Retina (tissue), 1 donor: ENCODE measurements around the gene ZFHX3.

ENCODE experiments used
- DNase-seq: peaks from one replicate; pipeline ENCODE4 v3.0.0-alpha.2; 2016

ZFHX3 gene

DNA sequence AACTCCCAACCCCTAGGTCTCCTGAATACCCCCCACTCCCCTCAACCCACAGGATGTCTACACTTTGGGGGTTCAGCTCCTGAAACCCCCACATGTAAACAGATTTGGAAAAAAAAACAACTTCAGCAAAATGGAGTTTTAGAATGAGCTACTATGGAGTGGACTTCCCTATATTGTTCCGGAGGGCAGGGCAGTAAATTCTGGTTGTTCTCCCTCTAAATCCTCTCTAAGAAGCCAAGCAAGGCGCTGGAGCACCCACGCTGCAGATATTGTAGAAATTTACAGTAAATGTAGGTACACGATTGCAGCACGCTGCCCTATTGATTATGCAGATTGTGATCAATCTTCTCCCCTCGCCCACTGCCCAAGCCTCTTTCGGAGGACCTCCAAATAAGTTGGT, 8.5 kb upstream of the ZFHX3 start:
- no peak for DNase-seq

DNA sequence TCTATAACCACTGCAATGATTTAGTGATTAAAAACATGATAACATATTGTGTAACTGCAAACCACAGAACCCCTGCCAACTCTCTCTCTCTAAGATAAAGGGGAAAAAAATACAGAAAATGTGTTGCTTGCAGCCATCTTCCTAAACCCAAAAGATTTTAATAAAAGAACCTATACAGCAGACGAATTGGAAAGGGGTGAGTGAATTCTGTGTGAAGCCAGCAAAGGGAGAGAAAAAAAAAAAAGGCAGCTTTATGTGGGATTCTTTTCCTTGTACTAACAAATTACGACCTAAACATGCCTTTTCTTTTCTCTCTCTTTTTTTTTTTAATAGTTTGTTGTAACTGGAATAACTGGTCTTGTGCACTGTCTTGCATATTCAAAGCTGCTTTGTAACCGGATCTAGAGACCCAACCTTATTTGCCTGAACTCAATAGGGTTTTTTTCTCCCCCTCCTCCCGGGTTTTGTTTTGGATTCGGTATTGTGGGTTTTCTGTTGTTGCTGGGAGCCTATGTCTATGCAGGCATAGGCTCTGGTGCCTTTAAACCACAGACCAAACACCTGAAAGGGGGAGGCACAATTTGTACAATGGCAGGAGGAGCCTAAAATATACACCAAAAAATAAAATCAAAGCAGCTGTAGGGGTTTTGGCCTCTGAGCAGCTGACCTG, 7.0 kb upstream of the ZFHX3 start:
- DNase-seq = peak; percentile 27

DNA sequence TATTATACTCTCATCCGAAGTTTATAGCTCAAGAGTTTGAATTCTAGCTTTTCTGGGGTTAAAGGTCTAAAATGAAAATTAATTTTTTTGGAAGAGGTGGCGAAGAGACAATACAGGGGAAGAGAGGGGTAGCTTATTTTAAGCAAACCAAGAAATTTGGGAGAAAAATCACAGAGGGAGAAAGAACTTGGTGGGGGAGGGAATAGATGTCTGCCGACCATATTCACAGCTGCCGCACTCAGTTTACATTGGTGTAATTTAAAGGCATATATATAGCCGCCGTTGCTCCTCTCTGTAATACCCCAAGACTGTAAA, 6.5 kb upstream of the ZFHX3 start:
- DNase-seq = no peak

DNA sequence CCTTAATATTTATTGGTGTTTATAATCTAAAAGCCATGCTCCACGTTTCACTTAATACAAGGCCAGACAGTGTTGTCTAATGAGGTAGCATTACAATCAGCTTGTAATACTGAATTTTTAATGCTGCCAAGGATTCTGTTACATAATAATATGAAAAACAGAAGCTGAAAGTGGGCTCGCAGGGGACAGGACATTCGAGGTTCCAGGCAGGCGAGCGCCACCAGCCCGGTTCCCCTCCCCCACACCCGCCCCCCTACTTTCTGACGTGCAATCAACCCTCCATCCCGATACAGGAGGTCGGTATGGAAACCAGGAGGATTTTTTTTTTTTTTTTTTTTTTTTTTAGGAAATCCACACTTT, 6.2 kb upstream of the ZFHX3 start:
- DNase-seq = no peak

DNA sequence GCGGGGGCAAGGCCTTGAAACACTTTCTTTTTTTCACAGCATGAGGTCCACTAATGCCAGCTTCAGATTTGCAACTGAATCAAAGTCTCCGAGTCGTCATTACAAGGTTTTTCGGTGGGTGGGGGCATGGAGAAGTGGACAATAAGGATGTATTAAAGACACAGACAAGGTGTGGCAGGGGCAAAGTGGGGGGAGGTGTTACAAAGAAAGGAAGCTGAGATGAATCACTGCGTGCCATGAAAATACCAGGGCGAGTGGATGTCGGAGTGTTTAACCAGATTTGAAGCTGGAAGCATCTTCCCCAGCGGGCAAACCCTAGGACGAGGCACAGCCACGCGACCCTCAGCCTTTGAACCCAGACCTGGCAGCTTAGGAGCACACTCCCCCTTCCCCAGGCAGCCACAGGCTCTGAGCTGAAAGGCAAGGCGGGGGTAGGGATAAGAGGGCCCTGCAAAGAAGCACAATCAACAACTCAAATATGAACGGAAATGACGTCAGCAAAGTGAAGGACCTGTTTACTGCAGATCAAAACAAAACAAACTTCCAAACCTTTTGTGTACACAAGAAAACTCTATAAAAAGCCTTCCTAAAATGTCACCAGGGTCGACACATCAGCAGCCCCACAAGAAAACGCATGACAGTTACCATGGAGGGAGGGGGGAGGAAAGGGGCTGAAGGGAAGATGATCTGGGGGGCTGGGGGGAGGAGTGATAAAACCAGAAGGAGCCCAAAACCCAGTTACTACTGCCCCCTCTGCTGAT, 5.6 kb upstream of the ZFHX3 start:
- peak; percentile 66 for DNase-seq

DNA sequence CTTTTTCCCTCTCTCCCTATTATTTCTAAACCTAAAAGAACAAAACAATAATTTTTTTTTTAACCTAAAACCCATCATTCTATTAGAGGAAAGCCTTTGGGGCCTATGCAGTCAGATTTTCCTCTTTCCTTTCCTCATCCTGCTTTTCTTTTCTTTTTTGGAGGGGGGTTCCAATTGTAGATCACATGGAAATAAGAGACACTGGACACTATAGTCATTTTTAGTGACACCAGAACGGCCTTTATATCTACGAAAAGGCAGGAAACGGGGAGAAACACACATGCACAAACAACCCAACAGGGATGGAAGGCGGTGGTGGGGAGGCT, 5.1 kb upstream of the ZFHX3 start:
- no peak for DNase-seq

DNA sequence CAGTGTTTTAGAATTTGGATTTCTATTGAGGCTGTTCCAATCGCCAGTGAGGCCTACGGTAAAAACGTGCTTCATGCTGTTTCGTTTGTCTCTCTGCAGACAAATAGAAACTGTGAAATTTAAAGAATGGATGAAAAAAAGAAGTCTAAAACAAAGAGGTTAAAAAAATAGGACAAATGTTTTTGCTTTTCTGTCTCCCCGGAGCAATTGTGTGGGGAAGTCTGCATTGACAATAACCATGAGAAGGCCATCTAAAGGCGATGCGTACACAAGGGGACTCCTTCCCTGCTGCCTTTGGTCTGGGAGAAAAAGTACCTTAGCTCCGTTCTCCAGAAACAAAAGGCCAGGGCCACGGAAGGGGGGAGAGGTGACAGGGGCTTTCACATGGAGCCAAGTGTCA, 4.6 kb upstream of the ZFHX3 start:
- DNase-seq = peak; percentile 66

DNA sequence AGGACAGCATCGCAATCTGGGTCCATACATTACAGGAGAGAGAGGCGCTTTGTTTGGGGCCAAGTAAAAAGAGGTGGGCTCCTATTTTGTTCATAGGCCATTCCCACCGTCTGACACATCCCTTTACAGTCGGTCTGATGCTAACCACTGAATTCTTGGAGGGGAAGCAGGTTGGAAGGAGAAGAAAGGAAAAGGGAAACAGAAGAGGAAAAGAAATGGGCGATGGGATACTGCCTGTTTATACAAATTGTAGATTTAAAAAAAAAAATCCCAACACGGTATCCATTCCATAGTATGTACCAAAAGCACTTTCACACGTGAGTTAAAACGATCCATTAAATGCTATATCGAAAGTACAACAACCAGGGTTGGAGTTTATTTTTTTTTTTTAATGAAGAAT, 4.0 kb upstream of the ZFHX3 start:
- no peak for DNase-seq

DNA sequence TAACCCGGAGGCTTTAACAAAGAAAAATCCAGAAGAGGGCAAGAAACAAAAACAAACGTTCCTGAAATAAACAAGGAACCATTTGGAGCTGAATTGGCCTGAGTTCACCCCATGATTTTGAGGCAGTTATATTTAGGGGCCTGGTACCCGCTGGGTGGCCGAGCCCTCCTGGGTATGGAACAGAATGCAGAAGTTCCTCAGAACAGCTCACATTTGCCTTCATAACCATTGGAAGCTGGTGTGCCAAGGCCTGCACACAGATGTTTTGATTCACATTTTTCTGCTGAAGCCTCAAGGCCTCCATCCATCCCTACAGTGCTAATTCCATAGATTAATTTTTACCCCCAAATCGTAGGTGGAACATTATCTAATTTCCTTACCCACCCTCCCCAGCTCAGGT, 3.3 kb upstream of the ZFHX3 start:
- no peak for DNase-seq

DNA sequence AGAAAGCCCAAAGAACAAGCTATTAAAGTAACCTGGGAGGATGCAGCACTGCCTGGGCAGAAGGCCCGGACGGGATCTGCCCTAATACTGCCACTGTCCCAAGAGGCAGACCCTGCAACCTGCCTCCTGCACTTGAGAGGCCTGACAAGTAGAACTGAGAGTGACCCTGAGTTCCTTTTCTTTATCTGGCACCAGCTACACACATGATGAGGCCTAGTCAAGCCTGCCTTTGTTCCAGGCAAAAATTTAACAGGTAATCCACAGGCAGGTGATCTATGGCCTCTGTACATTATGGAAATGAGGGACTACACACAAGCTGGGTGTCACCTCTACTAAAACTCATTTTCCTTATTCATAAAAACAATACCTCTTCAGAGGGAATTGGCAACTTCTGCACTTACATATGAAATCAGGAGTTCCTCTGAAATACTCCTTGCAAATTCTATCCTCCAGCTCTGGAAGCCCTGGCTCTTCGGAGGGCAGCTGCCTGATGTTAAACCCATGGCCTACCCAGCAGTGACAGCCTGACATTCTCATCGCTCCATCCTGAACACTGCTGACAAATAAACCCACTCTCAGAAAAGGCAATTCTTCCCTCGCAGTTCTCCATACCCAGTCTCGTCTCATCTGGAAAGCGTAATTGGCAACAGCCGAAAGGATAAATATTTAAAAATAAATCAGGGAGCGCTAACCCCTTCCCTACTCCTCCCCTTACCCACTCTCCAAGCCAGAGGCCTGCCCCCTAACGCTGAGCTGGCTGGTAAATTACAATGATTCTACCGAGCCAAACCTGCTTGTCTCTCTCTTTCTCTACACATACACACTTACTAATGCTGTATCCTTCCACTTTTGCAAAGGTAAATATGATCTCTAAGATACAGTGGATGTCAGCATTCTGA, 2.5 kb upstream of the ZFHX3 start:
- peak; percentile 60 for DNase-seq

DNA sequence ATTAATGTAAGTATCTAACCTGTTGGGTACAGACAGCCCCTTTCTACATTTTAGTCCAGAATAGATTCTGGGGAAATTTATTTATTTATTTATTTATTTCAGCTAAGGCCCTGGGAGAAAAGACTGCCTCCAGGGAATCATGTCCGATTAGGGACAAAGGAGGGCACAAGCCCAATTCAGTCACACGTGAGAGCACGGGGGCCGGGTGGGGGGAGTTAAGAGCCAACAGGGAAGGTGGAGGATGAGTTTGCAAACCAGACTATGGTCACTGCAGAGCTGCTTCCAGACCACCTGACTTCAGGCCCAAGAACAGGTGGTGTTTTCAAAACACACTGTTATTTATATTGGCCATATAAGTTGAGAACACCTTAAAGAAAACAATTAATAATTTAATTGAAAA, 1.6 kb upstream of the ZFHX3 start:
- no peak for DNase-seq

DNA sequence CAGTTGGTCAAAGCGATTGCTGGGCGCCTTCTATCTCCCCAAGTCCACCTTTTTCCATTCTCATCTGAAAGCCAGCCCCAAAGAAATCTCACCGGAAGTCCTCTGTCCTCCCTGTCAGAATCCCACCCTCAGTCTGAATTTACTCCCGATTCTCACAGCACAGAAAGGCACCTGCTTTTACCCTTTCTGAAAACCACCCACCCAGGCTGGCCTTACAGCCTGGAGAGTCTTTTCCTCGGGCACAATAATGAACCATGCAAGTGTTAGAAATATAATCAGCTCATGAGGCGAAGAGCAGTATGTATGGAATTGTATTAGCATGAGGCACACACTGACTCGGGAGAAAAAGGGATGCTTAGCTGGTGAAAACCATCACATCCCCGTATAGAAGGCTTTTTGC, 1.2 kb upstream of the ZFHX3 start:
- DNase-seq = peak; percentile 52

DNA sequence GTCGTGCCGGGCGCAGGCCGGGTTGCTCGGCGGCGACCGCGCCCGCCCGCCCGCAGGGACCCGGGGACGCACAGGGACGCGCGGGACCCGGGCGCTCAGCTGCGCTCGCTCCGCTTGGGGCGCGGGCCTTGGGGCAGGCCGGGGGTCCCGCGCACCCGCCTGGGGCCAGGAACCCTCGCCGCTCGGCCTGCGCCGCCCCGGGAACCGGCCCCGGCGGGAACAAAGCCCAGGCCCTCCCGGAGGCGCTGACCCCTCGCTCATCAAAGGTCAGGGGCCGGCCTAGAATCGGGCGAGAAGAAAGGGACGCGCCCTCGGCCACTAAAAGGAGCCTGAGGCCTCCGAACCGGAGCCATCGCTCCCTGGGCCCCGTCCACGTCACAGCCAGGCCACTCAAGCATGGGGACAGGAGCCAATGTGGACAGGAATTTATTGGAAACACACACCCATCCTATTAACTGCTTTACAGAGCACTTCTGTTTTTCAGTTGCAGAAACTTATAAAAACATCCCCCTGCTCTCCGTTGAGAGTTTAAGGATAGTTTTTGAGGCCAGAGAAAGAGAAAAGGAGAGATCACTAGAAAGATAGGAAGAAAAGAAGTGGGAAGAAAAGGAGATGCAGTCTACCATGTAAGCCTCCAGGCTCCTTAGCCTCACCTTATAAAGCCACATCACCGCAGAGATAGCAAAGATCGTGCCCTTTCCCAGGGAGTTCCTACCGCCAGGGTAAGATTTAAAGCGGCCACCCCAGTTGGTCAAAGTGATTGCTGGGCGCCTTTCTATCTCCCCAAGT, 558 bp upstream of the ZFHX3 start:
- peak; percentile 68 for DNase-seq

DNA sequence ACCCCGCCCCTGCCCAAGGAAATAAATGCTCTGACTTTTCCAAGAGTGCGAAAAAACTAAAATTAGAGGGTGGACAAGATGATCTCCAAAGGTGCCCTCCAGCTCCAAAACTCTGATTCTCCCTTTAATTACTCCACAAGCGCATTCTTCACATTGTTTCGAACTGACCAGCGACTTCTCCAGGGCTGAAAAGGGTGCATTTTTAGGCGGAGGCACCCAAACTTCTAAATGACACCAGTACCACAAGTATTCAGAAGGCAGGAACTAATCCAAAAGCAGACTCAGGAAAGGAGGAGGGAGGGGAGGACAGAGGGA, 750 bp downstream of the ZFHX3 start:
- DNase-seq = no peak

DNA sequence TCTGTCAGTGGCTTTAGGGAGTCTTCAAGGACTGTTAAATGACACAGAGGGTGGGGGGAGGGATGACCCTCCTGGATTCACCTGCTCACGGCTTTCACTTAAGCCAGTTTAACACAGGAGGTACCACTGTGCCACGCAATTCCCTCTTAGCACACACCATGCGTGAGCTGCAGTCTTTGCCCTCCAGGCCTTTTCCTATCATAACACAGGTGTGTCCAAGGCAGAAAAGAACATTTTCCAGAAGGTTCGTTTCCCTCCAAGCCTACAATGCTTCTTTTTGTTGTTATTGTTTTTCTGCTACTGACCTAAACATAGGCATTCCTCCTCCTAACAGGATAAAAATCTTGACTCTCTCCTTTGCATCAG, 1.1 kb downstream of the ZFHX3 start:
- no peak for DNase-seq

DNA sequence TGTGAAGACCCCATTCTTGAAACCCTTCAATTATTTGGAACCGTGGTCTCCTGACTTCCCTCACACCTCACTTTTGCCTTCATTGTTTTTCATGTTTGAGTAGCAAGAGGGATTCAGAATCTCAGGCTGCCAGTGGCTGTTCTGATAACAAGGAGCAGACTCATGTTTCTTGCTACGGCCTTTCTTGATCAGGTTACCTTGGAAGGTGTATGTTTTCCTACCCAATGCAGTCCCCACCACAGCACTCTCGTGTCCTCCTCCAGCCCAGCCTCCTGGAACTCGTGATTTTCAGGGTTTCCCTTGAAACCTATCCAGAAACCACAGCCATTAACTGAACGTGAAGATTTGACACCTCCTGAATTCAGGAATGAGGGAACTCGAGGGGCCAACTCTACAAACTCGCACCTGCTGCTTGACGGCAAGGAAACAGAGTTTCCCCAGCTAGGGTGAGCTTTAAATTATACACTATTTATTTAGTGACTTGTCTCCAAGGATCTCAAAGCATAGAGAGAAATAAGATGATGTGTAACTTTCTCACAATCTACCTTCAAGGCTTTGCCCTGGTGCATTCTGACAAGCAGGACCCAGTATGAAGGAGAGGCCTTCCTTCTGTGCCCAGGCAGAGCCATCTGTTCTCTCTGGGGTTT, 1.6 kb downstream of the ZFHX3 start:
- no peak for DNase-seq

DNA sequence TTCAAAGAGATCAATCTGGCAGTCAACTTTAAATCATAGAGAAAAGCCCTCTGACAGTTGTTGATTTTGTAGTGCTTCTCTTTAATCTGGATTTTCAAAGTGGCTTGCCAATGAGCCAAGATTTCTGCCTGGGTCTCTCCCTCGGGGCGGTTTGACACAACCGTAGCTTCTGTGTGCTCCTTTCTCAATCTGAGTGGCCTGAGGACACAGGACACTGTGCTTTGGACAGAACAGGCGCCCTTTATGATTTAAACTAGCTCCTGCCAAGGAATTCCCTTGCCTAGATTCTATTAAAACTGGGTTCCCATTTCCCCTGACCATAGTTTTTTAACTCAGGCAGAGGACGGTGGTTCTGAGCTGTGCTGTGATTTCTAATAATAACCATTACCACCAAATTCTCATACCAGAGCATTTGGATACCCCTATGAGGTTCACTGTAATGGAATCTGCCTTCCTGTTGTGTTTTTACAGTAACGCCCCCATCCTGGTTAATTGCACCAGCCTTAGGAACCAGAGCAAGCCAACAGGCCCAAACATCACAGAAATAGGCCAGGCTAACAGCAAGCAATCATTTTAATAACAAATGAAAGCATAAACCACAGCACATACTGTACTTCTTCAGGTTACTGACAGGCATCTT, 4.0 kb downstream of the ZFHX3 start:
- no peak for DNase-seq

DNA sequence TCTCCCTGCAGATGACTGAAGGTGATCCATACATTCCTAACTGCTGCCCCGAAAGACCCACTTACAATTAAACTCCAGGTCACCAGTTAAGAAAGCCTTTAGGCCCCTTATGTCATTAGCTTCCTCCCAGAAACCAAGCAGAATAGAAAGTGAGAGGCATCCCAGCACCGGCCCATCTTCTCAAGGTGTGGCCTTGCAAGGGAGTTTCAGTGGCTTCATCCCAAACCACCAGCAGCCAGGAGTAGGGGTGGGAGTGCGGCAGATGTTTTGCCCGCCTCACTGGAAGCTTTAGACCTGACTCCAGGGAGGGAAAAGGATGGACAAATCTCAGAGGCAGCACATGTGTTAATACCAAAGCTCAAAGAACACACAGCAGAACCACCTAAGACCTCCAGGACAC, 5.1 kb downstream of the ZFHX3 start:
- DNase-seq = no peak

DNA sequence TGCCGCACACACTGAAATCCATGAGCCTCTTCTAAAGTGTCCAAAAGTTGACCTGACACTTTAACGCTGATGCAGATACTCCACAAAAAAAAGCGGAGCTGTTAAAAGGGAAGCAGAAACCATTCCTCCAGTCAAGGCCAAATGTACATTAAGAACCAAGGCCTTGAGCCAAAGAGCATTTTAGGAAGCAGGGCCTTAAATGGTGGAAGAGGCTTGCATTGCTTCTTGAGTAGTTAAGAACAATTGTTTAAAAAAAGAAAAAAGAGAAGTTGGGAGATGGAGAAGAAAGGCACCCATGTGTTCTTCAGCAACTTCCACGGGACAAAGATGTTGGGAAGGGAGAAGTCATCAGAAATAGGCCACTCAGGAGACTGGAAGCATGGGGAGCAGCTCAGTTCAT, 6.3 kb downstream of the ZFHX3 start:
- DNase-seq = no peak

DNA sequence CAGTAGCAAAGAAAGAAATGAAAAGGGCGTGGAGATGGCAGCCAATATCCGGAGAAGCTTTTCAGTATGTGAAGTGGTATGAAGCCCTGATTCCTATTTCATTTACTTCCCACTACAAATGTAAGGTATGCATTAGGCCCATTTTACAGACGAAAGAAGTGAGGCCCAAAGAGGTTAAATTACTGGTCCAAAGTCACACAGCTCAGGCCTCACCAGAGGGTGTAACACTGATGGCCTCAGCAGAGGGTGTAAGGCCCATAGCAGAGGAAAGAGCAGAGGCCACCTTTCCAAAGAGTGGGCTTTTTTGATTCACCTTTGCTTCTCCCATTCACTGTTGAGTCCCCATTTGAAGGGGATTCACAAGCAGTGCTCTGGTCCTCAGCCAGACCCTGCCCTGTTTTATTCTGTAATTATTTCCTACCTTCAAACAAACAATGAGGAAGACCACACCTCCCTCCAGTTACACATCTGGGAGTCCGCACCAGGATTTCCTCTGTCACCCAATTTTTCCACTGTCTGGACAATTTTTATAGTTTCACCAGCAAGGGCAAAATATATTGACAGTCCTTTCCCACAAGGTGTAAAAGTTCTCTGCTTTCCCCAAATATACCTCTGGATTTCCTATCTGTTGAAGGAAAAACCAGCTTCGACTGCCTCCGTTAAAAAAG, 7.1 kb downstream of the ZFHX3 start:
- no peak for DNase-seq

DNA sequence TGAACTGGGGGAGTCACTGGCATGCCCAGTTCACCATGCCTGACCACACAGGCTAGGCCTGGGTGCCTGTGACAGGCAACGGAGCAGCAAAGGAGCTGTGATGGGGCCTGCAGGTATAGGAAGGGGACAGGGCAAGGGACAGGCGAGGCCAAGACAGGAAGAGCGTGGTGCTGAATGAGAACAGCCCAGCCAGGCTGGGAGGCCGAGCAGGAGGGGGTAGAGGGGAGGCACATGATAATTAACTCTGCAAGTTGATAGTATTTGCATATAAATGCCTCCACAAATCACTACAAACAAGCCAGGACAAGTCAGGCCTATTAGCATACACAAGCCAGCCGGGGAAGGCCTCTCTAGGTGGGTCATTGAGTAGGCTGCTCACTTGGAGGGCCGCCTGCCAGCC, 7.8 kb downstream of the ZFHX3 start:
- DNase-seq = no peak
